Stimulated activated CD8-positive, alpha-beta memory T cell treated with anti-CD3 and anti-CD28 coated beads, Interleukin-2, amount 100 ng/mL, for 1 hour (primary cell): ENCODE measurements around the gene IMMP2L.

Source experiments
- DNase-seq, 2 donors: peaks; one replicate each; pipeline ENCODE4 v3.0.0-alpha.2; 2020; ENCODE audit warnings: low read depth in 2 of 2

IMMP2L gene

GRCh38 chr7:110994028-110994967, 568.0 kb downstream of the IMMP2L start:
- DNase-seq, result no peak

GRCh38 chr7:110988890-110989501, 573.3 kb downstream of the IMMP2L start:
- DNase-seq, result no peak

GRCh38 chr7:110988348-110988747, 573.9 kb downstream of the IMMP2L start:
- DNase-seq, result no peak

- no peak for DNase-seq
Measured at GRCh38 chr7:110987127-110987693, 575.1 kb downstream of the IMMP2L start.

GRCh38 chr7:110983822-110984456, 578.4 kb downstream of the IMMP2L start:
- DNase-seq, result no peak

- no peak for DNase-seq
Measured at GRCh38 chr7:110977127-110977737, 585.1 kb downstream of the IMMP2L start.

GRCh38 chr7:110975486-110975885, 586.8 kb downstream of the IMMP2L start:
- no peak for DNase-seq

GRCh38 chr7:110974441-110974840, 587.9 kb downstream of the IMMP2L start:
- DNase-seq, result no peak

- no peak for DNase-seq
Measured at GRCh38 chr7:110973196-110973990, 588.9 kb downstream of the IMMP2L start.

GRCh38 chr7:110964775-110965174, 597.5 kb downstream of the IMMP2L start:
- DNase-seq, result no peak

GRCh38 chr7:110962826-110963225, 599.5 kb downstream of the IMMP2L start:
- DNase-seq, result no peak

- no peak for DNase-seq
Measured at GRCh38 chr7:110962374-110962773, 599.9 kb downstream of the IMMP2L start.

- DNase-seq, result no peak
Measured at GRCh38 chr7:110960811-110961210, 601.5 kb downstream of the IMMP2L start.

GRCh38 chr7:110948280-110948679, 614.0 kb downstream of the IMMP2L start:
- DNase-seq, result no peak

GRCh38 chr7:110947408-110947807, 614.9 kb downstream of the IMMP2L start:
- no peak for DNase-seq

GRCh38 chr7:110944966-110945644, 617.2 kb downstream of the IMMP2L start:
- DNase-seq, result no peak

- no peak for DNase-seq
Measured at GRCh38 chr7:110944448-110944847, 617.8 kb downstream of the IMMP2L start.

- DNase-seq, result no peak
Measured at GRCh38 chr7:110943701-110944345, 618.5 kb downstream of the IMMP2L start.

GRCh38 chr7:110941385-110941784, 620.9 kb downstream of the IMMP2L start:
- no peak for DNase-seq

- DNase-seq, result no peak
Measured at GRCh38 chr7:110940756-110941155, 621.5 kb downstream of the IMMP2L start.
